Iris pigment epithelial cell (primary cell): ENCODE results near the gene DLEU7.

ENCODE experiments used
- DNase-seq: peaks from one replicate; pipeline ENCODE4 v3.0.0-alpha.2; 2011; ENCODE audit warnings: low read depth

The DLEU7 gene

GRCh38 chr13:50793026-50793425, 50.5 kb downstream of the DLEU7 start:
- DNase-seq = no peak

DNA sequence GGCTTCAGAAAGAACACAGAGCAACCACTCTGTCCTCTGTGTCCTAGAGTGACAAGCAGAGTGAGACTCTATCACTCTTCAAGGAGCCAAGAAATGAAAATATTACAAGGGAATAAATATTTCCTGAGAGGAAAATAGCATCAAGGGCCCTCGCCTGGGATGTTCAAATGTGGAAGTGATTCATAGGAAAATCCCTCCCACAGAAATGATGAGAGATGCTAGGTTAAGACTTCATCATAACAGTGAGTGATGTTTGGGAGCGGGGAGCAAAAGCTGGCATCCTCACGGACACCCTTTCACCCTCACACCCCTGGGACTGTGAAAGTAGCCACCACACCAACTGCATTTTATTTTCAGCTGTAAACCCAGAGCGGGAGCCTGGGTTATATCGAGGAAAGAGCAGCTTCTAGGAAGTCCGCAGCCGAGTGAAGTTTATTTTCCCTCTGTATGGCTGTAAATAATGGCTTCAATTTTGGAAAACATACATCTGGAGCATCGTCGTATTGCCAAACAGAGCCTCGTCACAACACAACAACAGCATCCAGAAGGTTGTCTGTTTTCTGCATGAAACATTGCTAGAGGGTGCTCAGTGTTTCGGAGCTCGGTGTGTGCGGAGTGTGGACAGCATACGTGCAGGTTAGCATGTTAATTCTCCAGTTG, 54.8 kb downstream of the DLEU7 start:
- DNase-seq = peak; percentile 41

GRCh38 chr13:50787316-50788195, 55.9 kb downstream of the DLEU7 start:
- no peak for DNase-seq

GRCh38 chr13:50783717-50784290, 59.7 kb downstream of the DLEU7 start:
- DNase-seq = no peak

DNA sequence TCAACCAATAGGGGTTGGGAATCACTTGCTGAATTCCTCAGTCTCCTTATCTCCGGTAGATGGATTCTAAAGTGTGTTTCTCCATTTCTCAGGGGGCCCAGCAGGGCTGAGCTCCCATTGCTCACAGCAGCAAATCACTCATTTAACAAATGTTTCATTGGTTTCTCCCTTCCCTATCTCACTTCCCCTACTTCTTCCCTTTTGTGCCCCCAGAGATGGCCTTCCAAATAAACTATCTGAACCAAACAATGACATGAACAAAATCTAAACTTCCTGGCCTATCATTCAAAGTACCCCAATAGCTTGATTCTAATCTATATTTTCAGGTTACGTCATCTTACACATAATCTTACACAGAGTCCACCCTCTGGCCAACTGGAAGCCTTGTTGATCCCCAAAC, 60.4 kb downstream of the DLEU7 start:
- DNase-seq = no peak

DNA sequence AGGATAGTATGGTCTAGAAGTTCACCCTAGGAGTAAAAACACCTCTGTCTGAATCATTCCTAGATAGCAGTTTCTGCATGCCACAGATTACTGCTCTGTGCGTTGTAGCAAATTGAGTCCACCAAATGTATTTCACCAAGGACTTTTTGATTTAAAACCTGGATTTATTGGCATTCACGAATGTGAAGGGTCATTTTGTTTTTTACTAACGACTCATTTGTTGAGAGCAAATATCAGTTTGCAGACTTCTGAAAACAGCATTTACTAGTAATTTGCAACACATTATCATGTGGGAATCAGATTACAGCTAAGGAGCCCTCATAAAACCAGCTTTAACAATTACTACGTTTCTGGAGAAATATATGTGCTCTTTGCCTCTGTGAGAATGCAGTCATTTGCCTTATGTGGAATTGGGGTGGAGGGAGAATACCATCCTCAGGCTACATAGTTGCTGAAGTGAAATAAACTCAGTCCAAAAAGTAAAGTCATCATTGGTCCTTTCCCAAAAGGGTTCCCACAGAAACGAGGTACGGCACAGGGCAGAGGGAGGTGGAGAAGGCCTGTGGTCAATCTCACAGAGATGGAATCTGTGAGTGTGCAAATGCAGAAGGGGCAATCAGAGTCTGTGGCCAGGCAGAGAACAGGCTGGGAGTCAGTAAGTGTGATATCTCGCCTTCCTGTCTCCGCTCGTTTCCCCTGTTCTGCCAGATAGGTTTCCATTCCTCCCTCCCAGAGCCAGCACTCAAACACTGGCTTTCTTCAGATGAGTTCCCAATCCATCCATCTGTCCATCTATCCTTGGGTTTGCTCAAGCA, 63.1 kb downstream of the DLEU7 start:
- DNase-seq = no peak

- no peak for DNase-seq
Measured at GRCh38 chr13:50779443-50780200, 63.9 kb downstream of the DLEU7 start.
